Panc1 (cell line): Measurements from ENCODE around the gene GGN. TPM values are rescaled to one million over a fixed set of nuclear protein-coding genes. Genes with fewer than 3 reads are reported as not detected.

Experiments
- ATAC-seq: fragments of 200-7000 bp; cut with Tn5 transposase; 2 replicates; pipeline ENCODE4 v1.9.1; 2020; ENCODE audit warnings: mild to moderate bottlenecking, moderate library complexity
- BruUV-seq: library from RNA; stranded (reverse); fragments of 400-500 nt; replicated peaks from 2 replicates; lab custom pipeline; 2021; lab: Mats Ljungman, UMichigan
- CTCF ChIA-PET: fragments of 300-600 bp; sonication (Branson Sonifier 250); formaldehyde crosslinking; loops from one replicate; lab custom pipeline; 2022; ENCODE audit warnings: antibody characterized with exemption; lab: Charles Lee
- POLR2A ChIA-PET: fragments of 300-600 bp; sonication (Branson Sonifier 250); formaldehyde crosslinking; loops from one replicate; lab custom pipeline; 2022; ENCODE audit warnings: antibody characterized with exemption; lab: Charles Lee
- DNase-seq: peaks from one replicate; pipeline ENCODE4 v3.0.0-alpha.2; 2010; ENCODE audit warnings: low read depth, low spot score
- H3K27ac ChIP-seq: 2 replicates; pipeline ENCODE4 v1.5.1; 2011; ENCODE audit warnings: mild to moderate bottlenecking, low read length, inconsistent platforms
- H3K27me3 ChIP-seq: fragments of 200-500 bp; sonication (Bioruptor generic); 2 replicates; pipeline ENCODE4 v1.6.0; 2014; ENCODE audit warnings: low read length, inconsistent platforms; ENCODE audit not compliant: control insufficient read depth, insufficient read depth
- H3K36me3 ChIP-seq: fragments of 200-500 bp; sonication (Bioruptor generic); 2 replicates; pipeline ENCODE4 v1.5.1; 2014; ENCODE audit warnings: inconsistent platforms, mild to moderate bottlenecking, low read length, moderate library complexity; ENCODE audit not compliant: control insufficient read depth, insufficient read depth
- H3K4me1 ChIP-seq: 2 replicates; pipeline ENCODE4 v1.5.1; 2011; ENCODE audit warnings: inconsistent platforms, mild to moderate bottlenecking, low read length, moderate library complexity; ENCODE audit not compliant: control insufficient read depth, insufficient read depth
- H3K4me3 ChIP-seq, 2 experiments: 2 replicates each; pipeline ENCODE4 v1.5.1; 2011 to 2012; ENCODE audit warnings: low read depth in 2 of 2, low read length in 2 of 2, mild to moderate bottlenecking in 2 of 2, inconsistent platforms in 1 of 2, moderate library complexity in 1 of 2
- H3K9me3 ChIP-seq: fragments of 200-500 bp; sonication (Bioruptor generic); 2 replicates; pipeline ENCODE4 v1.5.1; 2014; ENCODE audit warnings: low read depth, mild to moderate bottlenecking, inconsistent platforms, low read length, moderate library complexity; ENCODE audit not compliant: control insufficient read depth, insufficient read depth
- CTCF ChIP-seq: fragments of 450-650 bp; IDR thresholded peaks from 2 replicates; pipeline ENCODE4 v1.5.1; 2017; ENCODE audit warnings: mild to moderate bottlenecking
- POLR2AphosphoS5 ChIP-seq: IDR thresholded peaks from 2 replicates; pipeline ENCODE4 v1.6.1; 2012; ENCODE audit warnings: mild to moderate bottlenecking, low read depth, low read length, moderate library complexity
- REST ChIP-seq, 2 experiments: IDR thresholded peaks; 2 replicates each; pipeline ENCODE4 v1.6.1; 2011 to 2012; ENCODE audit warnings: low read depth in 2 of 2, control low read depth in 1 of 2, low read length in 1 of 2, mild to moderate bottlenecking in 1 of 2, moderate library complexity in 1 of 2; ENCODE audit not compliant: insufficient read depth in 1 of 2
- SIN3A ChIP-seq: IDR thresholded peaks from 2 replicates; pipeline ENCODE4 v1.6.1; 2012; ENCODE audit warnings: low read depth, mild to moderate bottlenecking, low read length, moderate library complexity, borderline replicate concordance; ENCODE audit not compliant: insufficient read depth
- TCF7L2 ChIP-seq: IDR thresholded peaks from 2 replicates; pipeline ENCODE4 v1.6.1; 2011; ENCODE audit warnings: mild to moderate bottlenecking, low read depth, low read length, inconsistent platforms
- in situ Hi-C: cut with HindIII; loops from 2 replicates; pipeline ENCODE4 v1.10.0; 2016; ENCODE audit warnings: low sequenced_read_pairs, low pct_unique_long_range_greater_than_20kb
- intact Hi-C: fragments of 100-400 bp; cut with micrococcal nuclease; formaldehyde crosslinking; loops from one replicate; pipeline ENCODE4 v1.10.0; 2022; ENCODE audit not compliant: unreplicated experiment
- total RNA-seq: library from RNA; stranded (reverse); gene quantifications from one replicate; pipeline ENCODE4 v1.2.1, GENCODE V29; 2021; ENCODE audit not compliant: unreplicated experiment

The GGN gene
- total RNA-seq, 1 experiment from 2014 or later, result 1.4 TPM

DNA sequence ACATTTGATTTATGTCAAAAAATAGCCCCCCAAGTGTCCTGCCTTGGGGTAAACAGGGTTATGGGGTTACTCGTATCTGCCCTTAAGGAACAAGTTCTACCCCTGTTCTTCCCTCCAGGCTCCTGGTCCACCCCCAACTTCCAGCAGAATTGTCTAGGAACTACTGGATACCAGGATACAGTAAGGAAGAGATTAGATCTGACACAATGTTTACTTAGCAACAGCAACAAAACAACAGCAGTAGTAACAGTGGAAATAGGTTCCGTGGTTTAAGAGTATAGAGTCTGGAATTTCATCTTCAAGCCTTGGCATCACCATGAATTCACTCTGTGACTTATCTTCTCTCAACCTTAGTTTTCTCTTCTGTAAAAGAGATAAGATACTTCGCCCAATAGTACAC is 13.3 kb upstream of the GGN start:
- in situ Hi-C loops, result no loop called here
- DNase-seq, result no peak
- POLR2A ChIA-PET, result no interaction called here

GRCh38 chr19:38400361-38400760 is 12.5 kb upstream of the GGN start:
- in situ Hi-C loops (no loop called here), intact Hi-C loops (loop anchor here (10.0 kb wide), 1 partner anchor 234 kb away; no protein-coding TSS in a partner anchor)
- no TSS peak for BruUV-seq
- H3K27me3 ChIP-seq, result no peaks in the 10 kb centered on the region
- peaks cover 3% of the 10 kb centered on the region; the same call in 1 of the 2 replicates for H3K4me1 ChIP-seq
- H3K27ac ChIP-seq, result no peak overlapping the region
- POLR2A ChIA-PET, result interaction anchor here (0.9 to 1.3 kb wide), 2 partner anchors 13 to 26 kb away, joined by 3 read pairs; partner anchors contain the start of genes GGN and PSMD8
- no peaks in the 10 kb centered on the region for H3K9me3 ChIP-seq
- TF ChIP-seq POLR2AphosphoS5 (no peak), REST (IDR thresholded peaks at IDR 0.05; ENCODE audit: insufficient read depth in 1 of 2, low read depth in 2 of 2, low read length in 1 of 2) (no peak), CTCF (no peak), TCF7L2 (no peak), SIN3A (no peak)
- ATAC-seq, result no peak
- DNase-seq, result no peak
- H3K4me3 ChIP-seq, result no peak overlapping the region
- CTCF ChIA-PET, result no interaction called here
- H3K36me3 ChIP-seq, result no peaks in the 10 kb centered on the region

More for the DNA sequence above, 13.3 kb upstream of the GGN start:
- no peak for TF ChIP-seq REST (IDR thresholded peaks at IDR 0.05; ENCODE audit: insufficient read depth in 1 of 2, low read depth in 2 of 2, low read length in 1 of 2)
- no peak for TF ChIP-seq SIN3A
- no peak for TF ChIP-seq POLR2AphosphoS5
- TF ChIP-seq CTCF, result no peak
- TF ChIP-seq TCF7L2, result no peak
- CTCF ChIA-PET, result interaction anchor here (2.0 kb wide), 1 partner anchor 13 kb away, joined by 20 read pairs; the partner anchor contains the start of gene GGN
- no peak overlapping the region for H3K27ac ChIP-seq
- no peaks in the 10 kb centered on the region for H3K9me3 ChIP-seq
- no TSS peak for BruUV-seq
- intact Hi-C loops, result loop anchor here (10.0 kb wide), 1 partner anchor 234 kb away; no protein-coding TSS in a partner anchor
- no peak for ATAC-seq
- peaks cover 3% of the 10 kb centered on the region; the same call in 1 of the 2 replicates for H3K4me1 ChIP-seq
- H3K4me3 ChIP-seq, result no peak overlapping the region
- no peaks in the 10 kb centered on the region for H3K27me3 ChIP-seq
- no peaks in the 10 kb centered on the region for H3K36me3 ChIP-seq
